Tibial nerve (tissue), 4 donors: ENCODE measurements around the gene RIBC1. TPM values are rescaled to one million over a fixed set of nuclear protein-coding genes. Genes with fewer than 3 reads are reported as not detected.
"Not testable (repeated sequence)": the region's sequence is repeated elsewhere in the genome, so short reads cannot be mapped to it uniquely, and the experiment has no call there.

ENCODE experiments used
- DNase-seq, 2 donors: peaks; one replicate each; pipeline ENCODE4 v3.0.0-alpha.2; 2019; ENCODE audit warnings: low spot score in 2 of 2
- H3K27ac ChIP-seq, 4 donors: fragments of 200-600 bp; sonication (generic) in 3 of 4; one replicate each; pipeline ENCODE4 v1.5.1; 2017 to 2019; ENCODE audit warnings: mild to moderate bottlenecking in 1 of 4
- H3K27me3 ChIP-seq, 2 donors: fragments of 200-600 bp; sonication (generic) in 1 of 2; one replicate each; pipeline versions ENCODE4 v1.5.1 to v1.6.0; 2017 to 2019
- H3K36me3 ChIP-seq, 3 donors: fragments of 200-600 bp; sonication (generic); one replicate each; pipeline ENCODE4 v1.5.1; 2018 to 2019
- H3K4me1 ChIP-seq, 4 donors: fragments of 200-600 bp; sonication (generic) in 3 of 4; one replicate each; pipeline ENCODE4 v1.5.1; 2017 to 2019
- H3K4me3 ChIP-seq, 4 donors: fragments of 200-600 bp; sonication (generic) in 3 of 4; one replicate each; pipeline ENCODE4 v1.5.1; 2017 to 2019; ENCODE audit warnings: mild to moderate bottlenecking in 1 of 4, moderate library complexity in 1 of 4
- H3K9me3 ChIP-seq, 4 donors: fragments of 200-600 bp; sonication (generic) in 3 of 4; one replicate each; pipeline ENCODE4 v1.5.1; 2017 to 2019
- CTCF ChIP-seq, 5 experiments: fragments of 200-600 bp in 3 of 5; fragments of 450-650 bp in 2 of 5; sonication (generic) in 3 of 5; IDR thresholded peaks; one replicate each; pipeline ENCODE4 v1.5.1; 2016 to 2019; ENCODE audit warnings: antibody characterized with exemption in 5 of 5, mild to moderate bottlenecking in 3 of 5, moderate library complexity in 2 of 5
- EP300 ChIP-seq, 2 donors: sonication (generic); formaldehyde crosslinking; IDR thresholded peaks; one replicate each; pipeline ENCODE4 v1.6.1; 2017; ENCODE audit warnings: antibody characterized with exemption in 2 of 2, mild to moderate bottlenecking in 1 of 2
- POLR2A ChIP-seq, 2 donors: fragments of 450-650 bp; IDR thresholded peaks; one replicate each; pipeline ENCODE4 v1.6.1; 2017; ENCODE audit warnings: antibody characterized with exemption in 2 of 2, mild to moderate bottlenecking in 2 of 2, moderate library complexity in 2 of 2
- WGBS, 2 donors: methylation state at CpG; one replicate each; pipeline ENCODE4 v1.1.5; 2018; 5-methylcytosine and 5-hydroxymethylcytosine counted together
- total RNA-seq, 4 donors: library from RNA; depleted of rRNA; stranded (reverse); fragments of >200 nt; gene quantifications; one replicate each; pipeline ENCODE4 v1.1.0, GENCODE V29; 2016

RIBC1 gene
- total RNA-seq, 4 donors from 2014 or later = 0.42 to 2.5 (median 0.44) TPM; not detected in 1

GRCh38 chrX:53395605-53396298, 26.9 kb upstream of the RIBC1 start:
- H3K27ac ChIP-seq = no peak overlapping the region
- H3K9me3 ChIP-seq = no peaks in the 10 kb centered on the region
- H3K4me1 ChIP-seq = no peaks in the 10 kb centered on the region
- H3K36me3 ChIP-seq = peaks cover 0 to 70% (median 0%) of the 10 kb centered on the region in 3 donors
- no peak for DNase-seq
- TF ChIP-seq POLR2A (IDR thresholded peaks at IDR 0.05) (no peak), EP300 (IDR thresholded peaks at IDR 0.05) (no peak), CTCF (IDR thresholded peaks at IDR 0.05) (no peak)
- H3K4me3 ChIP-seq = no peak overlapping the region
- 95% methylated on average over 2 of the region's 2 CpGs for WGBS, 2 donors
- H3K27me3 ChIP-seq = no peaks in the 10 kb centered on the region

- Histone ChIP-seq H3K4me1 (no peaks in the 10 kb centered on the region), H3K9me3 (no peaks in the 10 kb centered on the region), H3K27ac (no peak overlapping the region), H3K4me3 (no peak overlapping the region), H3K27me3 (no peaks in the 10 kb centered on the region), H3K36me3 (peaks cover 0 to 67% (median 0%) of the 10 kb centered on the region in 3 donors)
- 35 to 80% methylated on average over 1 of the region's 1 CpG for WGBS, 2 donors
- no peak for DNase-seq
- TF ChIP-seq POLR2A (IDR thresholded peaks at IDR 0.05) (no peak), EP300 (IDR thresholded peaks at IDR 0.05) (no peak), CTCF (IDR thresholded peaks at IDR 0.05) (no peak)
Measured at GRCh38 chrX:53398216-53398615, 24.5 kb upstream of the RIBC1 start.

- H3K4me1 ChIP-seq = no peaks in the 10 kb centered on the region
- peaks cover 2 to 86% (median 8%) of the 10 kb centered on the region in 3 donors for H3K36me3 ChIP-seq
- no peak for DNase-seq
- H3K27ac ChIP-seq = no peak overlapping the region
- H3K4me3 ChIP-seq = no peak overlapping the region
- TF ChIP-seq POLR2A (IDR thresholded peaks at IDR 0.05) = no peak
- TF ChIP-seq CTCF (IDR thresholded peaks at IDR 0.05) = no peak
- no peak for TF ChIP-seq EP300 (IDR thresholded peaks at IDR 0.05)
- WGBS, 2 donors = 95 to 96% methylated on average over 10 of the region's 10 CpGs
- no peaks in the 10 kb centered on the region for H3K27me3 ChIP-seq
- H3K9me3 ChIP-seq = no peaks in the 10 kb centered on the region
Measured at GRCh38 chrX:53403535-53403934, 19.1 kb upstream of the RIBC1 start.

GRCh38 chrX:53412446-53412845, 10.2 kb upstream of the RIBC1 start:
- H3K4me3 ChIP-seq = no peak overlapping the region
- no peaks in the 10 kb centered on the region for H3K4me1 ChIP-seq
- H3K27me3 ChIP-seq = no peaks in the 10 kb centered on the region
- no peak overlapping the region for H3K27ac ChIP-seq
- DNase-seq = no peak
- WGBS, 2 donors = 84 to 90% methylated on average over 2 of the region's 2 CpGs
- TF ChIP-seq CTCF (IDR thresholded peaks at IDR 0.05) = no peak
- no peak for TF ChIP-seq POLR2A (IDR thresholded peaks at IDR 0.05)
- TF ChIP-seq EP300 (IDR thresholded peaks at IDR 0.05) = no peak
- H3K36me3 ChIP-seq = peaks cover 0 to 64% (median 0%) of the 10 kb centered on the region in 3 donors
- no peaks in the 10 kb centered on the region for H3K9me3 ChIP-seq

DNA sequence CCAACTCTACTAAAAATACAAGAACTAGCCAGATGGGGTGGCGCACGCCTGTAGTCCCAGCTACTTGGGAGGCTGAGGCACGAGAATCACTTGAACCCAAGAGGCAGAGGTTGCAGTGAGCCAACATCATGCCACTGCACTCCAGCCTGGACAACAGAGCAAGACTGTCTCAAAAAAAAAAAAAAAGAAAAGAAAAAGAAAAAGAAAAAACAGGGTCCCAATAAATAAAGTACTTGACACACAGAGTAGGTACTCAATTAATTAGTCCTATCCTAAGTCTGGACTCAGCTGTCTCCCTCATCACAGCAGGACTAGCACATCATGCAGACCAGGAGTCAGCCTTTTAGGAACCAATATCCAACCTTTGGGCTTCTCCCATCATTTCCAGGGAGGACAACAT, 2.3 kb upstream of the RIBC1 start:
- not testable (repeated sequence) for H3K36me3 ChIP-seq, H3K27ac ChIP-seq, H3K4me3 ChIP-seq, DNase-seq, H3K9me3 ChIP-seq, H3K27me3 ChIP-seq
- peaks cover 0 to 24% (median 12%) of the 10 kb centered on the region in 4 donors for H3K4me1 ChIP-seq
- WGBS, 2 donors = 95 to 96% methylated on average over 3 of the region's 3 CpGs
